Cardiac muscle cell (in vitro differentiated cells and primary cell): ENCODE results near the gene ITSN1. TPM values are rescaled to one million over a fixed set of nuclear protein-coding genes. Genes with fewer than 3 reads are reported as not detected.

Experiments used
- DNase-seq, 2 donors: peaks; one replicate each; pipeline versions ENCODE4 v3.0.0 to v3.0.0-alpha.2; 2010 to 2017; ENCODE audit warnings: low read depth in 1 of 2, low spot score in 1 of 2
- H3K27ac ChIP-seq: fragments of 200-600 bp; sonication (generic); 2 replicates; pipeline ENCODE4 v1.5.1; 2016
- H3K27me3 ChIP-seq: fragments of 200-600 bp; sonication (generic); 2 replicates; pipeline ENCODE4 v1.6.0; 2016; ENCODE audit warnings: control low read depth
- H3K36me3 ChIP-seq: fragments of 200-600 bp; sonication (generic); 2 replicates; pipeline ENCODE4 v1.5.1; 2016; ENCODE audit warnings: control low read depth
- H3K4me1 ChIP-seq: fragments of 200-600 bp; sonication (generic); 2 replicates; pipeline ENCODE4 v1.8.1; 2017; ENCODE audit warnings: low read depth, mild to moderate bottlenecking, mixed run types
- H3K4me3 ChIP-seq: fragments of 200-600 bp; sonication (generic); 2 replicates; pipeline ENCODE4 v1.5.1; 2016; ENCODE audit warnings: mild to moderate bottlenecking
- H3K9me3 ChIP-seq: fragments of 200-600 bp; sonication (generic); 2 replicates; pipeline ENCODE4 v1.5.1; 2017; ENCODE audit warnings: low read depth, mild to moderate bottlenecking, control low read depth
- polyA plus RNA-seq: library from polyadenylated mRNA; unstranded; fragments of >200 nt; fragmentation: Nextera tagmentation; extraction: Ambion mirVana; gene quantifications from 2 replicates; pipeline ENCODE4 v1.2.1, GENCODE V29; 2016
- total RNA-seq: library from RNA; depleted of rRNA; stranded (reverse); fragments of >200 nt; gene quantifications from 2 replicates; pipeline ENCODE4 v1.2.3, GENCODE V29; 2016
- TF ChIP-seq, protein P1 (sequence below): IDR thresholded peaks from 2 replicates; pipeline ENCODE4 v1.5.1; 2012; ENCODE audit warnings: low read depth, mild to moderate bottlenecking, low read length

The ITSN1 gene
- total and polyA plus RNA-seq, 2 experiments from 2014 or later: 92.4 to 125 TPM

DNA sequence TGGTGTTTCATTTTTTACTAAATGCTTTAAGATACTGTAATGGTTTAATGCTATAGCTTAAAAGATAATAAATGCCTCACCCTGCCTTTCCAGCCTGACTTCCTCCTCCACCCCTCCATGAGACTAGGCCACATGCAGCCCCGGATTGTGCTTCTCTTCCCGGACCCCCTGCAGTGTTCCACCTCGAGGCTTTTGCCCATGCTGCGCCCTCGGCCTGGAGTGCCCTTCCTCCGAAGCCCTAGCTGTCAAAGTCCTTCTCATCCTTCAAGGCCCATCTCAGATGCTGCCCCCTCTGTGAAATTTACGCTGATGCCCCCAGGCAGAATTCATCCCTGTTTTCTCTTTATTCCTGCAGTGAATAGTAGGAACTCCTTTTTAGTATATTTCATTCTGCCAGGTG lies 174.8 kb downstream of the ITSN1 start:
- Histone ChIP-seq H3K27ac (no peak overlapping the region), H3K9me3 (no peaks in the 10 kb centered on the region), H3K4me3 (no peak overlapping the region), H3K36me3 (peaks cover 41% of the 10 kb centered on the region), H3K4me1 (peaks cover 15% of the 10 kb centered on the region), H3K27me3 (no peaks in the 10 kb centered on the region)
- TF ChIP-seq, protein P1, sequence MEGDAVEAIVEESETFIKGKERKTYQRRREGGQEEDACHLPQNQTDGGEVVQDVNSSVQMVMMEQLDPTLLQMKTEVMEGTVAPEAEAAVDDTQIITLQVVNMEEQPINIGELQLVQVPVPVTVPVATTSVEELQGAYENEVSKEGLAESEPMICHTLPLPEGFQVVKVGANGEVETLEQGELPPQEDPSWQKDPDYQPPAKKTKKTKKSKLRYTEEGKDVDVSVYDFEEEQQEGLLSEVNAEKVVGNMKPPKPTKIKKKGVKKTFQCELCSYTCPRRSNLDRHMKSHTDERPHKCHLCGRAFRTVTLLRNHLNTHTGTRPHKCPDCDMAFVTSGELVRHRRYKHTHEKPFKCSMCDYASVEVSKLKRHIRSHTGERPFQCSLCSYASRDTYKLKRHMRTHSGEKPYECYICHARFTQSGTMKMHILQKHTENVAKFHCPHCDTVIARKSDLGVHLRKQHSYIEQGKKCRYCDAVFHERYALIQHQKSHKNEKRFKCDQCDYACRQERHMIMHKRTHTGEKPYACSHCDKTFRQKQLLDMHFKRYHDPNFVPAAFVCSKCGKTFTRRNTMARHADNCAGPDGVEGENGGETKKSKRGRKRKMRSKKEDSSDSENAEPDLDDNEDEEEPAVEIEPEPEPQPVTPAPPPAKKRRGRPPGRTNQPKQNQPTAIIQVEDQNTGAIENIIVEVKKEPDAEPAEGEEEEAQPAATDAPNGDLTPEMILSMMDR: no peak
- no peak for DNase-seq

DNA sequence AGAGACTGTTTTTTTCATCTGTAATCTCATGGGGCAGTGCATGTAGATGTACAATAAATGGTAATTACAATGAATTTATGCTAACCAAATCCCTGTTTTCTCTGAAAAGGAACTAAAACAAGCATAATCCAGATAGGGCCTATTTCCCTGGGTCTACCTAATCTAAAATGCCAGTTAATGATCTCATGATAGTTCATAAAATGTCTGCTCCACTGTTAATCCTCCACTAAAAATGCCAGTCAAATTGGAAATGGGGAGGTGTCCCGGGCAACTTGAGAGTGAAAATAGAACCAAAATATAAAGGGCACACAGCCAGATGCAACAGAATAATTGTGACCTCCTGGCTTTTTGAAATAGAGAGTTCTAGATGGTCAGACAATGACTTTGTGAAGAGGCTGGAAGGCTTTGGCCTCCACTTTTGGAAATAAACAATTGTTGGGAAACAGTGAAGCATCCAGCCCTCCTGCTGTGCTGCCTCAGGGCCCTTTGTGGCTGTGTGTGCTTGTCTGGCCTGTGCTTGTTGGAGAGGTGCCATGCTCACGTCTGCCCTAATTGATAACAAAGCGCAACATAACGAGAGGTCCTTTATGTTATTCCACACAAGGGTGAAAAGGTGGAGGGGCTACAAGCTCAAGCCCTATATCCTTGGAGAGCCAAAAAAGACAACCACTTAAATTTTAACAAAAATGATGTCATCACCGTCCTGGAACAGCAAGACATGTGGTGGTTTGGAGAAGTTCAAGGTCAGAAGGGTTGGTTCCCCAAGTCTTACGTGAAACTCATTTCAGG lies 175.6 kb downstream of the ITSN1 start:
- H3K36me3 ChIP-seq: peaks cover 46% of the 10 kb centered on the region
- H3K9me3 ChIP-seq: no peaks in the 10 kb centered on the region
- H3K4me1 ChIP-seq: peaks cover 15% of the 10 kb centered on the region
- TF ChIP-seq, protein P1: no peak
- H3K4me3 ChIP-seq: no peak overlapping the region
- peak in 1 of 2 donors; percentile 65 for DNase-seq
- H3K27ac ChIP-seq: no peak overlapping the region
- H3K27me3 ChIP-seq: no peaks in the 10 kb centered on the region

DNA sequence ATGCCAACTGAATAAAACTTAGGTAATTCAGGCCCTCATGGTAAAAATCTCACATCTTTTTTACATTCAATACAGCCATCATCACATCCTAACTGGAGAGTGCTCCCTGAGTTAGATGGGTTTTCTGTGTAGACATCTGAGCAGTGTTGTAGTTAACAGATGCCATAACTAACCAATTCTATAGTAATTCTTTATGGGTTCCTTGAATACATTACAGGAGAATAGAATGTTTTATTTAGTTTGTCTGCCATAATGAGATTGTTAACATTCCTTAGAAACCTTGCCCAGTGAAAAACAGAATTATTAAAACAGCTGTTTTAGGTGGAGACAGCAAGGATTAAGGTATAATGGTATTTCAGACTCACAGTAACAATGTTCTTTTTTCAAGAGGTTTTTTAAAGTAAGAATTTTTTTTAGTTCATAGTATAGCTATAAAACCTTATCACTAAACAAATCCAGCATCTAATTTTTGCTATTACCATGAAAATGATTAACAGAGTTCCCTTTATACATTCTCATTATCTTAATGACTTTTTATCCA lies 178.0 kb downstream of the ITSN1 start:
- H3K4me3 ChIP-seq: no peak overlapping the region
- DNase-seq: no peak
- no peak overlapping the region for H3K27ac ChIP-seq
- H3K9me3 ChIP-seq: no peaks in the 10 kb centered on the region
- peaks cover 50% of the 10 kb centered on the region for H3K36me3 ChIP-seq
- peaks cover 11% of the 10 kb centered on the region for H3K4me1 ChIP-seq
- H3K27me3 ChIP-seq: no peaks in the 10 kb centered on the region
- TF ChIP-seq, protein P1: no peak

DNA sequence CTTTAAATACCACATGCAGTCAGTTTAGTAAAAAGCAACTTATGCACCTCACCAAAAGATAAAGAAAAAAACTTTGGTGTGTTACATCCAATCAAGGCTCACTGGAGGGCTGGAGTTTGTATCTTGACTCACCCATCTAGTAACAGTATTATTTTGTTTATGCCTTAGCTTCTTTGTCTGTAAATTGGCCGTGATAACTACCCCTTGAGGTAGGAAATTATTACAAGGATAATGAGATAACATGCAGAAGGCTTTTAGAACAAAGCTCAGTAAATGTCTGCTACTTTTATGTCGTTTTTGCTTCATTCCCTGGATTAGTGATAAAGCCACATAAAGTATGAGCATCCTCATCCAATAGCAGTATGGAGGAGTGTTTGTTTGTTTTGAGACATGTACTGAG lies 178.5 kb downstream of the ITSN1 start:
- Histone ChIP-seq H3K4me3 (no peak overlapping the region), H3K4me1 (peaks cover 11% of the 10 kb centered on the region), H3K36me3 (peaks cover 50% of the 10 kb centered on the region), H3K9me3 (no peaks in the 10 kb centered on the region), H3K27ac (no peak overlapping the region), H3K27me3 (no peaks in the 10 kb centered on the region)
- no peak for DNase-seq
- TF ChIP-seq, protein P1: no peak

DNA sequence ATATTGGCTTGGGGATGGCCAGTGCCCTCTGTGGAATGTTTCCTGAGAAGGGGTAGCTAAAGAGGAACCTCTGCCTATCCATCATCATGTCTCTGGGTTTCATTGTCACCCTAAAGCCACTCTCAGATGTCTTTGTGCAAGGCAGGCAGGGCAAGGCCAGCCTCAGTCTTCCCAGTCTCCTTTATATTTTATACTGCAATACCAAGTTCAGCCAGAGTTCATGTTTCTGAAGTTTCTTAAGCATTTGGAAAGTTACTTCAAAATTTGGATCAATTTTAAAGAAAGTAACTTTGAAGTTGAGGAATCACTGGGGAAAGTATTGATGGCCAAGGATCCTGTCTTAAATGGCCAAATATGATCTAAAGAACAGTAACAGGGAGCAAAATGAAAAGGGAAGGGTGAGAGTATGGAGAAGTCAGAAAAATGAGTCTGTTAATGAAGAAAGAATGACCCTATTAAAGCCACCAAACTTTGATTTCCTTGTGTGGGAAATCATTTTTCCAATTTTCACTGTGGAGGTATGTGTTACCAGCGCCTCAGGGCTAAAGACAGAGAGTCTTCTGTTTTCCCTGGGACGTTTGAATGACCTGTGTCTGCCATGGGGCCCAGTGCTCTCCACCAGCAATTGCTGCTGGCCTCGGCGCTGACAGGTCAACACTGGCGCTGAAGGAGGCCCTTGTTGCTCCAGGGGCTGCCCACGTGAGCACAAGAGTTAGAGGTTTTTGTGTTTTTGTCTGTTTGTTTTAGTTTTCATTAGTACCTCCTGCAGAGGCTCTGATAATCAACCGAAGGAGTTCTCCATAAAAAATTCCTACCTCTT lies 179.4 kb downstream of the ITSN1 start:
- Histone ChIP-seq H3K4me3 (no peak overlapping the region), H3K4me1 (peaks cover 11% of the 10 kb centered on the region), H3K27me3 (no peaks in the 10 kb centered on the region), H3K27ac (no peak overlapping the region), H3K36me3 (peaks cover 41% of the 10 kb centered on the region), H3K9me3 (no peaks in the 10 kb centered on the region)
- peak in 1 of 2 donors; percentile 40 for DNase-seq
- TF ChIP-seq, protein P1: no peak
